PFSK-1 (cell line): Measurements from ENCODE around the gene TH.

ENCODE experiments used
- FOXP2 ChIP-seq: optimal IDR thresholded peaks from 2 replicates; pipeline ENCODE3; 2011; ENCODE audit warnings: borderline replicate concordance, control low read depth, inconsistent platforms; ENCODE audit not compliant: insufficient read depth; ENCODE audit errors: extremely low read length, extremely low read depth
- POLR2AphosphoS5 ChIP-seq: IDR thresholded peaks from 2 replicates; pipeline ENCODE4 v1.6.1; 2012; ENCODE audit warnings: low read depth, mild to moderate bottlenecking, control low read depth, low read length, moderate library complexity
- REST ChIP-seq, 2 experiments: IDR thresholded peaks; 2 replicates each; pipeline versions ENCODE4 v1.6.1 to v1.8.0; 2011 to 2012; ENCODE audit warnings: low read depth in 2 of 2, low read length in 2 of 2, control low read depth in 1 of 2, inconsistent platforms in 1 of 2, mild to moderate bottlenecking in 1 of 2, moderate library complexity in 1 of 2; ENCODE audit not compliant: insufficient read depth in 1 of 2
- SIN3A ChIP-seq: IDR thresholded peaks from 2 replicates; pipeline ENCODE4 v1.6.1; 2012; ENCODE audit warnings: mild to moderate bottlenecking, low read length, moderate library complexity, borderline replicate concordance; ENCODE audit not compliant: insufficient read depth
- TAF1 ChIP-seq: IDR thresholded peaks from 2 replicates; pipeline ENCODE4 v1.6.1; 2012; ENCODE audit warnings: low read length, control low read depth, borderline replicate concordance; ENCODE audit not compliant: insufficient read depth

Gene TH

GRCh38 chr11:2142300-2142759 lies 29.3 kb downstream of the TH start:
- TF ChIP-seq REST (IDR thresholded peaks at IDR 0.05; ENCODE audit: insufficient read depth in 1 of 2, low read depth in 2 of 2, low read length in 2 of 2) (no peak), TAF1 (no peak), FOXP2 (no peak), POLR2AphosphoS5 (no peak), SIN3A (no peak)

- TF ChIP-seq POLR2AphosphoS5, result no peak
- TF ChIP-seq SIN3A, result no peak
- TF ChIP-seq TAF1, result no peak
- no peak for TF ChIP-seq FOXP2
- TF ChIP-seq REST (IDR thresholded peaks at IDR 0.05; ENCODE audit: insufficient read depth in 1 of 2, low read depth in 2 of 2, low read length in 2 of 2), result no peak
These were observed 30.9 kb downstream of the TH start for GRCh38 chr11:2140411-2141400.

GRCh38 chr11:2139621-2140337 lies 31.8 kb downstream of the TH start:
- TF ChIP-seq FOXP2 (no peak), TAF1 (no peak), POLR2AphosphoS5 (no peak), REST (IDR thresholded peaks at IDR 0.05; ENCODE audit: insufficient read depth in 1 of 2, low read depth in 2 of 2, low read length in 2 of 2) (no peak), SIN3A (no peak)

GRCh38 chr11:2139123-2139521 lies 32.5 kb downstream of the TH start, which contains the start of gene IGF2:
IGF2 (minus strand) TSS chr11:2139389; CDS start chr11:2135523, 3,866 bp downstream.
- no peak for TF ChIP-seq SIN3A
- 0 out of 4 replicates have a peak, but pooled peaks of 1 of the 2 experiments have one; percentile 13 for TF ChIP-seq REST (IDR thresholded peaks at IDR 0.05; ENCODE audit: insufficient read depth in 1 of 2, low read depth in 2 of 2, low read length in 2 of 2)
- TF ChIP-seq POLR2AphosphoS5, result peak; percentile 49; the same call in 1 of the 2 replicates
- no peak; the same call in 1 of the 2 replicates for TF ChIP-seq TAF1
- no peak for TF ChIP-seq FOXP2
